ENCODE data around the gene DNAJA1. TPM values are rescaled to one million over a fixed set of nuclear protein-coding genes. Genes with fewer than 3 reads are reported as not detected.

DNAJA1 gene
- total and polyA plus RNA-seq, 12 donors: 56.6 to 355 (median 131) TPM

GRCh38 chr9:33007755-33008154 lies 17.3 kb upstream of the DNAJA1 start:
- no peaks in the 10 kb centered on the region for H3K27me3 ChIP-seq
- intact Hi-C loops (cut with DNase I): no loop called here
- no peaks in the 10 kb centered on the region for H3K36me3 ChIP-seq (replicated peaks in 1 of 2)
- TF ChIP-seq POLR2A (IDR thresholded peaks at IDR 0.05): no peak
- TF ChIP-seq, protein P1, sequence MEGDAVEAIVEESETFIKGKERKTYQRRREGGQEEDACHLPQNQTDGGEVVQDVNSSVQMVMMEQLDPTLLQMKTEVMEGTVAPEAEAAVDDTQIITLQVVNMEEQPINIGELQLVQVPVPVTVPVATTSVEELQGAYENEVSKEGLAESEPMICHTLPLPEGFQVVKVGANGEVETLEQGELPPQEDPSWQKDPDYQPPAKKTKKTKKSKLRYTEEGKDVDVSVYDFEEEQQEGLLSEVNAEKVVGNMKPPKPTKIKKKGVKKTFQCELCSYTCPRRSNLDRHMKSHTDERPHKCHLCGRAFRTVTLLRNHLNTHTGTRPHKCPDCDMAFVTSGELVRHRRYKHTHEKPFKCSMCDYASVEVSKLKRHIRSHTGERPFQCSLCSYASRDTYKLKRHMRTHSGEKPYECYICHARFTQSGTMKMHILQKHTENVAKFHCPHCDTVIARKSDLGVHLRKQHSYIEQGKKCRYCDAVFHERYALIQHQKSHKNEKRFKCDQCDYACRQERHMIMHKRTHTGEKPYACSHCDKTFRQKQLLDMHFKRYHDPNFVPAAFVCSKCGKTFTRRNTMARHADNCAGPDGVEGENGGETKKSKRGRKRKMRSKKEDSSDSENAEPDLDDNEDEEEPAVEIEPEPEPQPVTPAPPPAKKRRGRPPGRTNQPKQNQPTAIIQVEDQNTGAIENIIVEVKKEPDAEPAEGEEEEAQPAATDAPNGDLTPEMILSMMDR (IDR thresholded peaks at IDR 0.05): no peak
- no peaks in the 10 kb centered on the region for H3K9me3 ChIP-seq (replicated peaks in 1 of 3)
- no peak overlapping the region for H3K4me3 ChIP-seq
- no peak for DNase-seq
- H3K27ac ChIP-seq: no peak overlapping the region
- no peaks in the 10 kb centered on the region for H3K4me1 ChIP-seq (replicated peaks in 1 of 2)
- WGBS, 4 donors: 76 to 95% (median 89%) methylated on average over 4 of the region's 4 CpGs

DNA sequence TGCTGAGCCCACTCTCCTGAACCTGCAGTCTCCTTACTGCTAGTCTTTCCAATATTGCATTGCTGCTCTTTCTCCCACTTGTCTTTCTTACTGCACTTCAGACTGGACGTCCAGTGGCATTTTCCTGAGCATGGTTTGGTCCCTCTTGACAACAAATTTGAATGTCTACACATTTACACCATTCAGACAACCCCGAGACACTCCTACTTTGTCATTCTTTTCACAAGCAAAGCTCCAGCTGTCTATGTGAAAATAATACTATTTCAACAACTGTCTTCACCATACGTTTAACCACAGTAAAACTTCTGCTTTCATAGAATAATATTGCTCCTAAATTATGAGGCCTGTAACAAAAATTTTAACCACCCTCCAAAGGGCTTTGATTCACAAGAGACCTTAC lies 13.2 kb upstream of the DNAJA1 start:
- no peak overlapping the region for H3K4me3 ChIP-seq
- DNase-seq: no peak
- H3K9me3 ChIP-seq (replicated peaks in 1 of 3): no peaks in the 10 kb centered on the region
- H3K4me1 ChIP-seq (replicated peaks in 1 of 2): no peaks in the 10 kb centered on the region
- WGBS, 4 donors: 75 to 83% (median 80%) methylated on average over 3 of the region's 3 CpGs
- no peak overlapping the region for H3K27ac ChIP-seq
- intact Hi-C loops (cut with DNase I): no loop called here
- no peaks in the 10 kb centered on the region for H3K27me3 ChIP-seq
- TF ChIP-seq, protein P1 (IDR thresholded peaks at IDR 0.05): no peak
- no peak for TF ChIP-seq POLR2A (IDR thresholded peaks at IDR 0.05)
- H3K36me3 ChIP-seq (replicated peaks in 1 of 2): no peaks in the 10 kb centered on the region

DNA sequence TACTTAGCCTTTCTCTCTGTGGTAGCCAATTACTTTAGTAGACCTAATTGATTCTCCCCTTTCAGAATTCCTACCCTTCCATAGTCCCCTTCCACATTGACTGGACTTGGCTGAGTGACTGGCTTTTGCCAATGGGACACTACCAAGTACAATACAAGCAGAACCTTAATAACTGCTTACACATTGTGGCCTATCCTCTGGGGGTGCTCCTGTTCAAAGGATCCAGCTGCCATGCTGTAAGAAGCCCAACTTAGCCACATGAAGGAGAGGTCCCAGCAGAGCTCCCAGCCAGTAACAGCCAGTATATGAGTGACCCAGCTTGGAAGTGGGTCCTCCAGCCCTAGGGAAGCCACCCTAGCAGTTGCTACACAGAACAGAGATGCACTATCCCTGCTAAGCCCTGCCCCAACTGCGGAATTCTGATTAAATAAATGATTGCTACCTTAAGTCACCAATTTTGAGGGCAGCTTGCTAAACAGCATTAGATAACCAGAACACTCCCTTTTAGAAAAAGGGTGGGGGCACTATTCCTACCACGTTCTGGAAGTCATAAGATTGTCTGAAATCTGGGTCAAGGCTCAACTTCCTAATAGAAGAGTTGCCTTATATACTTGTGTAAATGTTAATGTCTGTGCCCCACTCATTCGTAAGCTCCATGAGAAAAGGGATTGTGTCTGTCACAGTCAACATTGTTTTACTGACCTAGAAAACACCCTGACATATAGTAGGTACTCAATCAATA lies 12.6 kb upstream of the DNAJA1 start:
- DNase-seq: no peak
- WGBS, 4 donors: 54 to 73% (median 62%) methylated on average over 3 of the region's 3 CpGs
- Histone ChIP-seq H3K27ac (no peak overlapping the region), H3K9me3 (replicated peaks in 1 of 3) (no peaks in the 10 kb centered on the region), H3K36me3 (replicated peaks in 1 of 2) (no peaks in the 10 kb centered on the region), H3K27me3 (no peaks in the 10 kb centered on the region), H3K4me1 (replicated peaks in 1 of 2) (no peaks in the 10 kb centered on the region), H3K4me3 (no peak overlapping the region)
- TF ChIP-seq POLR2A (IDR thresholded peaks at IDR 0.05): no peak
- TF ChIP-seq, protein P1 (IDR thresholded peaks at IDR 0.05): no peak
- intact Hi-C loops (cut with DNase I): no loop called here

DNA sequence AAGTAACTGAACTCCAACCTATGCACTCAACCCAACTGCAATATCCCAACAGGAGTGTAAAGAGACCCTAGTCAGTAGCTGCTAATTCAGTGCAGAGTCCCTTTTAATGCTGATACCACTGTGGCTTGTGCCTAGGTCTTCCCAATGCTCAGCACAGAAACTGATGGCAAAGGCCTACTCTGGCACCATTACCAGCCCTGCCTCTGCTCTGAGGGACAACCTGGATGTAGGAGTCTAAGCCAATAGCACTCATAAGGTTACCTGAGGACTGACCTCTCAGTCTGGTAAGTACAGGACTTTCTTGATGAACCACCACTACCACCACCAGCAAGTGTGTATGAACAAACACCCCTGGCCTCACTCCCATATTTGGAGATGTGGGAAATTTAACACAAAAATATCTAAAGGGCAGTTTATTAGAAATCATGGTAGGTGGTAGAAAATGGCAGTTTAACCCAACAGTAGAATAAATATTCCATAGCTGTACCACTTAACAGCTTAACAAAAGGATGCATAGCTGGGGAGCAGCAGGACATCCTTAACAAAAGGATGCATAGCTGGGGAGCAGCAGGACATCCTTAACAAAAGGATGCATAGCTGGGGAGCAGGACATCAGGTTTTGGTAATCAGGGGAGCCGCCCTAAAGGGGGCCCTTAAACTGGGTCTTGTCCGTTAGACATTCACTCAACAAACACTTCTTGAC lies 11.0 kb upstream of the DNAJA1 start:
- Histone ChIP-seq H3K9me3 (replicated peaks in 1 of 3) (no peaks in the 10 kb centered on the region), H3K4me3 (no peak overlapping the region), H3K4me1 (replicated peaks in 1 of 2) (no peaks in the 10 kb centered on the region), H3K36me3 (replicated peaks in 1 of 2) (no peaks in the 10 kb centered on the region), H3K27me3 (no peaks in the 10 kb centered on the region), H3K27ac (no peak overlapping the region)
- 78 to 89% (median 78%) methylated on average over 2 of the region's 2 CpGs for WGBS, 4 donors
- TF ChIP-seq, protein P1 (IDR thresholded peaks at IDR 0.05): no peak
- TF ChIP-seq POLR2A (IDR thresholded peaks at IDR 0.05): no peak
- no peak for DNase-seq
- intact Hi-C loops (cut with DNase I): no loop called here
